KMS-11 (cell line): ENCODE data around the gene UCN.

ENCODE experiments used
- H2AFZ ChIP-seq: fragments of 200-600 bp; sonication (generic); 2 replicates; pipeline ENCODE4 v1.6.1; 2016; ENCODE audit warnings: antibody characterized with exemption, mixed run types, low read depth
- H3K27ac ChIP-seq: fragments of 200-600 bp; sonication (generic); 2 replicates; pipeline ENCODE4 v1.6.1; 2016; ENCODE audit warnings: mild to moderate bottlenecking, mixed run types
- H3K27me3 ChIP-seq: fragments of 200-600 bp; sonication (generic); 2 replicates; pipeline ENCODE4 v1.6.1; 2017; ENCODE audit warnings: mild to moderate bottlenecking, low read depth, mixed run types, moderate library complexity; ENCODE audit not compliant: insufficient read depth
- H3K36me3 ChIP-seq: fragments of 200-600 bp; sonication (generic); 2 replicates; pipeline ENCODE4 v1.6.1; 2017; ENCODE audit warnings: mild to moderate bottlenecking, mixed run types; ENCODE audit not compliant: insufficient read depth
- H3K4me1 ChIP-seq: fragments of 200-600 bp; sonication (generic); 2 replicates; pipeline ENCODE4 v1.6.1; 2016; ENCODE audit warnings: mild to moderate bottlenecking, low read depth, mixed run types; ENCODE audit not compliant: poor library complexity, severe bottlenecking
- H3K4me2 ChIP-seq: fragments of 200-600 bp; sonication (generic); 2 replicates; pipeline ENCODE4 v1.7.0; 2016; ENCODE audit warnings: mild to moderate bottlenecking, mixed run types
- H3K4me3 ChIP-seq: fragments of 200-600 bp; sonication (generic); IDR thresholded peaks from 2 replicates; pipeline ENCODE4 v1.6.1; 2017; ENCODE audit warnings: low read depth, low read length, mixed read lengths; ENCODE audit not compliant: insufficient read depth
- H3K79me2 ChIP-seq: fragments of 200-600 bp; sonication (generic); 2 replicates; pipeline ENCODE4 v1.6.1; 2016; ENCODE audit warnings: low read depth, mixed run types; ENCODE audit not compliant: insufficient read depth
- H3K9ac ChIP-seq: fragments of 200-600 bp; sonication (generic); 2 replicates; pipeline ENCODE4 v1.6.1; 2016; ENCODE audit warnings: mild to moderate bottlenecking, mixed run types
- H4K20me1 ChIP-seq: fragments of 200-600 bp; sonication (generic); 2 replicates; pipeline ENCODE4 v1.6.1; 2016; ENCODE audit warnings: mild to moderate bottlenecking, mixed run types; ENCODE audit not compliant: insufficient read depth
- CTCF ChIP-seq: fragments of 200-600 bp; sonication (generic); conservative IDR thresholded peaks from 2 replicates; pipeline ENCODE4 v1.6.1; 2017; ENCODE audit warnings: low read depth, mild to moderate bottlenecking, antibody characterized with exemption, low read length, moderate library complexity, mixed read lengths

The UCN gene

DNA sequence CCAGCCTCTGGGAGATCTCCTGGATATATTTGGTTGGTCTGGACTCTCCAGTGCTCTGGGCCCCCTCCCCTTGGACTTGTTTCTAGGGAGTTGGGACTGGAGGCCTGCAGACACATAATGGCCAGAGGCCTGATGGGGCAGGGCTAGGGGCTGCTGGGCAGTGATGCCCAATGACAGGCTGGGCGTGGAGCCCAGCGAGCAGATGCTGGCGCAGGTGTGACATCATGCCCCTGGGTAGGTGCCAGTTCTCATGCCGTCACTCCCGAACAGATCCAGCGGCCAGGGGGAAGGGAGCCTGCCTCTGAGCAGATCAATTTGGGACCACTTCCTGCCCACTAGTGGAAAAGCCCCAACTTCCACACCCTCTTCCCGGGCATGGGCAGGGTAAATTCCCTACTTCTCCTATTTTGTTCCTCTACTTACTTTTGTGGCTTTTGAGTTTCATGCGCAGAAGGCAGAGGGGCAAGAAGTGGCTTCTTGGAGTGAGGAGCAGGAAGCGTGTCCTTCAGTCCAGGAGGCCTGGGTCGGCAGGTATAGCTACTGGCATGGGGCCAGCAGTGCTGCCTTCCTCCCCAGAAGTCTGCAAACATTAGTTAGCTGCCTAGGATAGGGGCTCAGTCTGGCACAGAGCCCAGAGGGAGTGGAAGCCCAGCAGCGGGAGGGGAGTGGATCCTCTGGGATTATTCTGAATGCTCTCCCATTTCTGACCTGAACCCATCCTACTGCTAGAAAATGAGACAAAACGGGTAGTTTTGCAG, 8.6 kb upstream of the UCN start:
- Histone ChIP-seq H3K4me3 (no peak overlapping the region), H2AFZ (no peak overlapping the region), H3K27ac (no peak overlapping the region), H3K79me2 (no peaks in the 10 kb centered on the region), H4K20me1 (no peaks in the 10 kb centered on the region), H3K4me1 (peaks cover 2% of the 10 kb centered on the region), H3K4me2 (no peak overlapping the region), H3K36me3 (no peaks in the 10 kb centered on the region), H3K27me3 (no peaks in the 10 kb centered on the region), H3K9ac (no peak overlapping the region)
- no peak for TF ChIP-seq CTCF

DNA sequence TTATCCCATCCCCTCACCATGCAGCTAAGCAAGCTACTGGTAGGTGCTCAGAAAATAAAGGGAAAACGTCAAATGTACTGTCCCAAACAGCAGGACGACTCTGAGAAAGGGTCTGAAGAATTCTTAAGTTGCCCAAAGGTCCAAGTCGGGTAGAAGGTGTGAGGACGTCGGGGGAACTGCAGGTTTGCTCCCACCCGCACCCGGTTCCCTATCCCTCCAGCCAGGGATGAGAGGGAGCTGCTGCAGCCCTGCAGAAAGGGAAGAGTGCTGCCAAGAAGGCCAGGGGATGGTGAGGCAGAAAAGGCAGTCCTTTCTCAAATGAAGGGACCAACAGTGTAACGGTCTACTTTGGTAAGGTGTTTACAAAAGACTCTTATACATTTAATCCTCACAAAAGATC, 6.9 kb upstream of the UCN start:
- Histone ChIP-seq H3K9ac (no peak overlapping the region), H3K4me1 (no peaks in the 10 kb centered on the region), H3K79me2 (no peaks in the 10 kb centered on the region), H4K20me1 (no peaks in the 10 kb centered on the region), H3K36me3 (no peaks in the 10 kb centered on the region), H3K4me2 (no peak overlapping the region), H3K27ac (no peak overlapping the region), H3K27me3 (no peaks in the 10 kb centered on the region), H2AFZ (no peak overlapping the region), H3K4me3 (no peak overlapping the region)
- TF ChIP-seq CTCF = no peak

DNA sequence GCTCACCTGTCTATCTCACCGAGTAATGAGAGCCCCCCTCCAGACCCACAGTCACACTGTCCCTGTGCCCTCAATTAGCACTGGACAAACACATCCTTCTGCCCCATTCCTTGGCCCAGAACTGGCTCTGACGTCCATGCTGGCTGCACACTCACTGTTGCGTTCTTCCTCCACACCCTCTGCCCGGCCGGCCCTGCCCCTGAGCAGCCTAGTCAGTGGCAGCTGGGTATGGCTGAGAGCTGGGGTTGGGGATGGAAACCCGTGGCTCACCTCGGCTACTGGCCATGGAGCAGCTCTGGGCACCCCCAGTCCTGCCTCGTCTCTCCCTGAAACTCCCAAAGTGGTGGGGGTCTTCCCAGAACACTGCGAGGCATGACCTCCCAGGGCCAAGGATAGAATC, 6.5 kb upstream of the UCN start:
- Histone ChIP-seq H4K20me1 (no peaks in the 10 kb centered on the region), H3K9ac (no peak overlapping the region), H3K27ac (no peak overlapping the region), H2AFZ (no peak overlapping the region), H3K27me3 (no peaks in the 10 kb centered on the region), H3K4me2 (no peak overlapping the region), H3K4me1 (no peaks in the 10 kb centered on the region), H3K79me2 (no peaks in the 10 kb centered on the region), H3K4me3 (no peak overlapping the region), H3K36me3 (no peaks in the 10 kb centered on the region)
- TF ChIP-seq CTCF = no peak

DNA sequence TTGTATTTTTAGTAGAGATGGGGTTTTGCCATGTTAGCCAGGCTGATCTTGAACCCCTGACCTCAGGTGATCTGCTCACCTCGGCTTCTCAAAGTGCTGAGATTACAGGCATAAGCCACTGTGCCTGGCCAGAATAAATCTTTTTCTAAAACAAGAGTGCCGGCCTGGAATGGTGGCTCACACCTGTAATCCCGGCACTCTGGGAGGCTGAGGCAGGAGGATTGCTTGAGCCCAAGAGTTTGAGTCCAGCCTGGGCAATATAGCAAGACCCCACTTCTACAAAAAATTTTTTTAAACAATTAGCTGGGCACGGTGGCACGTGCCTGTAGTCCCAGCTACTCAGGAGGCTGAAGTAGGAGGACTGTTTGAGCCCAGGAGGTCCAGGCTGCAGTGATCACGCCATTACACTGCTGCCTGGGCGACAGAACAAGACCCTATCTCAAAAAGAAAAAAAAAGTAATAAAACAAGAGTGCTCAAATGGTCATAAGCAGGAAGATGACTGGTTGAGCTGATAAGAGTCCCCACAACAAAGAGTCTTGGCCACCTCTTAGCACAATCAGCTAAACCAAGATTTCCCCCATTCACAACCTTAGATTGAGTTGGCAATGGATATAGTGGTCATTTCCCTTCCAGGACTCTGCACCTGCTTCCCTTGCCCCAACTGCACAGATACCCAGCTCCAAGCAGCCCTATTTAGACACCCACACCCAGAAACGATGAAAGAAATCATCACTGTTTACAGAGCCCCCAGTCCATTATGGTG, 5.8 kb upstream of the UCN start:
- Histone ChIP-seq H3K4me3 (no peak overlapping the region), H3K36me3 (no peaks in the 10 kb centered on the region), H2AFZ (no peak overlapping the region), H3K9ac (no peak overlapping the region), H3K4me2 (no peak overlapping the region), H3K79me2 (no peaks in the 10 kb centered on the region), H3K27me3 (no peaks in the 10 kb centered on the region), H3K4me1 (no peaks in the 10 kb centered on the region), H4K20me1 (no peaks in the 10 kb centered on the region), H3K27ac (no peak overlapping the region)
- TF ChIP-seq CTCF = no peak
